Ovary (tissue), 3 donors: ENCODE data around the gene CLDN7.

Experiments used
- EP300 ChIP-seq: sonication (generic); formaldehyde crosslinking; IDR thresholded peaks from one replicate; pipeline ENCODE4 v1.6.1; 2017; ENCODE audit warnings: antibody characterized with exemption
- POLR2A ChIP-seq: fragments of 450-650 bp; IDR thresholded peaks from one replicate; pipeline ENCODE4 v1.6.1; 2017; ENCODE audit warnings: antibody characterized with exemption, mild to moderate bottlenecking, moderate library complexity
- TF ChIP-seq, protein P1 (sequence below), 3 donors: fragments of 450-650 bp in 2 of 3; fragments of 200-600 bp in 1 of 3; IDR thresholded peaks; one replicate each; pipeline versions ENCODE4 v1.5.1 to v1.8.0; 2016 to 2022; ENCODE audit warnings: antibody characterized with exemption in 3 of 3, mild to moderate bottlenecking in 1 of 3
- donor health status: DM: no; HTN: no; CAD: no.

DNA sequence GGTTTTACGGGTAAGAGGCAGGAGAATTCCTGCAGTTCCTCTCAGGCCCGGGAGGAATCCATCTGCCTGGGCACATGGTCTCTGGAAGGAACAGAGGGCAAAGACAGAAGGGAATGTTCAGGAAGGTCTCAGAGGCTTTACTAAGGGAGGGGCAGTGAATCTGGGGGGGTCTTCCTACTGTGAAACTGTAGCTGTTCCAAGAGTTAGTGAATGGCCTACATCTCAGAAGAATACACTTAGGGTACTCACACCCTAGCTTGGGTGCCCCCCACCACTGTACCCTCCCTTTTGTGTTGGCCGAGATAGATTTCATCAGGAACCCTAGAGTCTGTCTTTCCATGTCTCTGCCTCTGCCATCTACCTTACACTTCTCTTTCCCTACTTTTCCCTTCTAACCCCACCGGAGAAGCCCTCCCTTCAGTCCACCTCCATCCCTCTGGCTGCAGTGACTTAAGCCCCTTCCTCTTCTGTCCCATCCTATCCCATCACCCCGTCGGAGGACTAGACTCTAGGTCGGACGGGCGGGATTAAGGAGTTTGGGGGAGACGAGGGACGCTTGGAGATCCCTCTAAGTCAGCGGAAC lies 43.0 kb downstream of the CLDN7 start:
- TF ChIP-seq, protein P1, sequence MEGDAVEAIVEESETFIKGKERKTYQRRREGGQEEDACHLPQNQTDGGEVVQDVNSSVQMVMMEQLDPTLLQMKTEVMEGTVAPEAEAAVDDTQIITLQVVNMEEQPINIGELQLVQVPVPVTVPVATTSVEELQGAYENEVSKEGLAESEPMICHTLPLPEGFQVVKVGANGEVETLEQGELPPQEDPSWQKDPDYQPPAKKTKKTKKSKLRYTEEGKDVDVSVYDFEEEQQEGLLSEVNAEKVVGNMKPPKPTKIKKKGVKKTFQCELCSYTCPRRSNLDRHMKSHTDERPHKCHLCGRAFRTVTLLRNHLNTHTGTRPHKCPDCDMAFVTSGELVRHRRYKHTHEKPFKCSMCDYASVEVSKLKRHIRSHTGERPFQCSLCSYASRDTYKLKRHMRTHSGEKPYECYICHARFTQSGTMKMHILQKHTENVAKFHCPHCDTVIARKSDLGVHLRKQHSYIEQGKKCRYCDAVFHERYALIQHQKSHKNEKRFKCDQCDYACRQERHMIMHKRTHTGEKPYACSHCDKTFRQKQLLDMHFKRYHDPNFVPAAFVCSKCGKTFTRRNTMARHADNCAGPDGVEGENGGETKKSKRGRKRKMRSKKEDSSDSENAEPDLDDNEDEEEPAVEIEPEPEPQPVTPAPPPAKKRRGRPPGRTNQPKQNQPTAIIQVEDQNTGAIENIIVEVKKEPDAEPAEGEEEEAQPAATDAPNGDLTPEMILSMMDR (IDR thresholded peaks at IDR 0.05), result no peak
- TF ChIP-seq POLR2A (no peak), EP300 (no peak)
